Ramos (cell line): ENCODE data around the gene PPT1.

Source experiments
- in situ Hi-C: fragments of 300-500 bp; cut with MboI; formaldehyde crosslinking; loops from one replicate; pipeline ENCODE4 v1.14.3; 2022; ENCODE audit warnings: low sequenced_read_pairs; ENCODE audit not compliant: unreplicated experiment

Gene PPT1

DNA sequence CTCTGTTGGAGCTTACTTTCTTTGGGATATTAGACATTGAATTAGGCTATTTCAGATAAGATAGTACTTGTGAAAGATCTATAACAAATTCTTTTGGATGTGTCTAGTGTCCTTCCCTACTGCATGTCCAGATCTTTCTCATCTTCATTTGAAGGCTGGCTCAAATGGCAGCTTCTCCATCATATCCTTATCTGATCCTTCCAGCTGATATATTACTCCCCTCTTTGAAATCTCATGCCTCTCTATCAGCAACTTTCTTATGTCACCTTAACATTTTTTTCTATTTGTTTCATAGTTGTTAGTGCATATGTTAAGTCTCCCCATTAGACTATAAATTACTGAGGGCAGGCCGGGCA lies 39.0 kb downstream of the PPT1 start:
- in situ Hi-C loops: no loop called here

DNA sequence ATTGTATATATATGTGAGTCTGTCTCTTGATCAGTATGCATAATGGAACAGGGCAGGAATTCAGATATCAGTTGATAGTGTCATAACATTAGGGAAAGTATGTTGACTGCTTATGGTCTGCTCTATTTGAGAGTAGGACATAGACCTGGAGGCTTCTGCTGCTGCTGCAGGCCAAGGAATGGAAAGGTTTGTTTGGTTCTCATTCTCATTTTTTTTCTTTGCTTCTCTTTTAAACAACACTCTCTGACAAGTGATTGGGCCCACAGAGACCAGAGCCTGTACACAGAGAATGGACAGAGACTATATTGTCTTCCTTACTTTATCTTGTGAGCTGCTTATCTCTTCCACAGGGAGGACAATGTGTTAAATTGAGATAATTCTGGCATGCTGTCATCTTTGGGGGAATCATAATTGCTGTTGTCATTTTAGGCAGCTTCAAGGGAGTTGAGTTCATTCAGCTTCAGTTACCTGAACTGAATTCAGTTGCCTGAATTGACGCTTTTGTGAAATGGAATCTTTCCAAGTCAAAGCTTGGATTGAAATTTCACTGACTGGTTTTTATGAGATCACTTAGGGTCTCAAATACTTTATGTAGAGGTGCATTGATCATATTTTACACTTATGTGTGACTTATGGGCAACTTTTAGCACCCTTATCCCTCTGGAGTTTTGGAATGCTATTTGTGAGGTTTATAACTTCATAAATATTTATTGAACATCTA lies 39.6 kb downstream of the PPT1 start:
- in situ Hi-C loops: no loop called here

GRCh38 chr1:40056519-40057309 lies 40.3 kb downstream of the PPT1 start:
- in situ Hi-C loops: no loop called here

- in situ Hi-C loops: no loop called here
These were observed 43.7 kb downstream of the PPT1 start for GRCh38 chr1:40053138-40053887.

GRCh38 chr1:40050863-40051262 lies 46.2 kb downstream of the PPT1 start:
- in situ Hi-C loops: no loop called here

GRCh38 chr1:40049725-40050124 lies 47.3 kb downstream of the PPT1 start:
- in situ Hi-C loops: no loop called here

GRCh38 chr1:40047769-40048168 lies 49.3 kb downstream of the PPT1 start:
- in situ Hi-C loops: no loop called here

GRCh38 chr1:40047276-40047675 lies 49.8 kb downstream of the PPT1 start:
- in situ Hi-C loops: no loop called here

DNA sequence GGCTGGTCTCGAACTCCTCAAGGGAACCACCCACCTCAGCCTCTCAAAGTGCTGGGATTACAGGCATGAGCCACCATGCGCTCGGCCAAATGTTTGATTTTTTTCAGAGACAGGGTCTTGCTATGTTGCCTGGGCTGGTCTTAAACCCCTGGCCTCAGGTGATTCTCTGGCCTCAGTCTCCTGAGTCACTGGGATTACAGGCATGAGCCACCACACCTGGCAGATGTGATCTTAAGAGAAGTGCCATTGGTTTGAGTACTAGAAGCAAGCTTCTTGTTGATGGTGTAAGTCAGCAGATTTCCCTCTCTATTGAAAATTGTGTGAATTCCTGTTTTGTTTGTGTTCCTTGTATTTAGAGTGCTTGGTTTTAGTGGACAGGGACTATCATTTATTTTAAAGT lies 51.3 kb downstream of the PPT1 start:
- in situ Hi-C loops: no loop called here

DNA sequence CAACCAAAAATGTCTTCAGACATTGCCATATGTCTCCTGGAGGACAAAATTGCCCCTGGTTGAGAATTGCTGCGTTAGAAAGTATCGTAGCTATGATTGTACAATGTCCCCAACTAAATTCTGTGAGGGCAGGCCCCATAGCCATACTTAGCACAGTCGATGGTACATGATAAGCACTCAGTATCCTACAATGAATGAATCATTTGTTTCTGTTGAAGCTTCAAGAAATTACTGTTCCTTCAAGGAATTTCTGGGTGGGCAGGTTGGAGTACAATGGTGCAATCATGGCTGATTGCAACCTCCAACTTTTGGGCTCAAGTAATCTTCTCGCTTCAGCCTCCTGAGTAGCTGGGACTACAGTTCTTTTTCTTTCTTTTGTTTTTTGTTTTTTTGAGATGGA lies 51.9 kb downstream of the PPT1 start:
- in situ Hi-C loops: no loop called here

- in situ Hi-C loops: no loop called here
These were observed 52.9 kb downstream of the PPT1 start for GRCh38 chr1:40044110-40044509.

DNA sequence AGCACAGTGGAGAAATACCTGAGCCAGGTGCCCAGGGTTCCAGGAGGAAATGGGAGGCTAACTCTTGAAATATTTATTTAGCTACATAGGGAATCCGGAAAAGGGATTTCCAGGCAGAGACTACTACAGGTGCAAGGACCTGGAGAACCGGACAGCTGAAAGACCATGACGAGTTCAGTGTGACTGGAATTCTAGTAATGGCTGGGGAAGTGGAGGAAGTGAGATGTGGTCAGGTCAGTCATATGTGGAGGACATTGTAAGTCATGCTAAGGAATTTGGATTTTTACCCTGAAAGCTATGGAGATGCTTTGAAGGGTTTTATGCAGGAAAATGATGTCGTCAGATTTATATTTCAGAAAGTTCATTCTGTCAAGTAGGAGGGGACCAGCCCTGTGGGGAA lies 54.7 kb downstream of the PPT1 start:
- in situ Hi-C loops: no loop called here

DNA sequence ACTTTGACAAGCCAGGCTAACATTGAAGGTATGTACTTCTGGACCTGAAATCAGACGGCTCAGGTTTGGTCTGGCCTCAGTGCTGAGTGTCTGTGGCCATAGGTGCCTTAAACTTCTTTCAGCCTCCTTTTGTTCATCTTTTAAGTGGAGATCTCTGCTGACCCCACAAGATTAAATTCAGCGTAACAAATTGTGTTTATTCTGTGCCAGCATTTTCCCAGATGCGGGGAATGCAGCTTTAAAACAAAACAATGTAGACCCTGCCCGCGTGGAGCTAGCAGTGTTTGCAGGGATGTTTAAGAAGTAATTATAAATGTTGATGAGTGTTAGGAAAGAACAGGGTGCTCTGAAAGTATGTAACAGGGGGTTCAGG lies 55.6 kb downstream of the PPT1 start:
- in situ Hi-C loops: no loop called here

GRCh38 chr1:40040511-40041465 lies 56.3 kb downstream of the PPT1 start, which contains the start of gene CAP1:
CAP1 (plus strand) TSS chr1:40040729; CDS start chr1:40059347, 18,618 bp downstream.
- in situ Hi-C loops: no loop called here

DNA sequence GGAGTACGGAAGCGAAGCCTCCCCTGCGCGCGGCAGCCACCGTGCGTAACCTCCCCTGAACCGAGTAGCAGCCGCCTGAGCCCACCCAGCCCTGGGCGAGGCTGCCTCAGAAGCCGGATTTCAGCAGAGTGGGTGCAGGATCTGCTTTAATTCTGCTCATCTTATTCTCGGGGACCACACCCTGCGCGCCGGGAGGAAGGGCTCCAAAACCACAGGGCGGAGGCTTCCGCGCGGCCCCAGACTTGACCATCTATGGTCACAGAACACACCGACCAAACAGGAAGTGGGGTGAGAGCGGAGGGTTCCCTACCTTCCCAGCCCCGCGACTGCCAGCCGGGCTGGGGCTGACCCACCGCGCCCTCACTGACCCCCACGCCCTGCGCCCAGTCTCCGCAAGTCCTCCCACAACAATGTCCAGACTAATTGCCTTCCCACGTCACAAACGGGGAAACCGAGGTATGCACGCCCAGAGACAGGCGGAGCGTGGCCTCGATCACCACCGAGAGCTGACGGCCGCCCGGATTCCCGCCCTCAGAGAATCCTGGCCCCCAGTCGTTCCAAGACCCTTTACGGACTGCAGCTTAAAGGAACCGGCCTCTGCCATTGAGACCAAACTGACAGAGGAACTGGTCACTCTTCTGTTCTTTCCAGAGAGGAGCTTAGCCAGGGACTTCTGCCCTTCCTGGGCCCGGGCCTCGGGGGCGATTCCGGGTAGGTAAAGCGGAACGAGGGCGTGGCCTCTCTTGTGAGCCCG lies 57.1 kb downstream of the PPT1 start:
- in situ Hi-C loops: loop anchor here (5.0 to 10.0 kb wide), 2 partner anchors 118 to 225 kb away; no protein-coding TSS in a partner anchor

DNA sequence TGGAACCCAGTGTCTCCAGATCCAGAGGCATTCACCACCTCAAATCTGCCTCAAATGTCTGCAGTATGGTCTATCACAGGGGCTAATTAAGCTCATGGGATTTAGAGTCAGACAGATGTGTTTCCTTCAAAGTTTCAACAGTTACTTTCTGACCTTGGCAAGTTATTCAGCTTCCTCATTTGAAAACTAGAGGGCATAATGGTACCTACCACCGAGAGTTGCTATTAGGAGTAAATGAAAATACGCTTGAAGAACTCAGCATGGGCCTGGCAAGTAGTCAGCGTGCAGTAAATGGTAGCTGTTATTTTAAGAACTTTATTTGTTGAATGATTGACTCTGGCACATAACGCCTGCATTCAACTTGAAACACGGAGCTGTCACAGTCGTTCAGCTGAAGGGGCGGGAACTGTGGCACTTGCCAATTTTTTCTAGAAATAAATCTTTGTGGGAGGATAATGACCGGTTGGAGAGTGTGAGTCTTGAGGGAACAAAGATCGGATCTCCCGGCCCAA lies 57.8 kb downstream of the PPT1 start:
- in situ Hi-C loops: loop anchor here (5.0 to 10.0 kb wide), 2 partner anchors 117 to 224 kb away; no protein-coding TSS in a partner anchor

DNA sequence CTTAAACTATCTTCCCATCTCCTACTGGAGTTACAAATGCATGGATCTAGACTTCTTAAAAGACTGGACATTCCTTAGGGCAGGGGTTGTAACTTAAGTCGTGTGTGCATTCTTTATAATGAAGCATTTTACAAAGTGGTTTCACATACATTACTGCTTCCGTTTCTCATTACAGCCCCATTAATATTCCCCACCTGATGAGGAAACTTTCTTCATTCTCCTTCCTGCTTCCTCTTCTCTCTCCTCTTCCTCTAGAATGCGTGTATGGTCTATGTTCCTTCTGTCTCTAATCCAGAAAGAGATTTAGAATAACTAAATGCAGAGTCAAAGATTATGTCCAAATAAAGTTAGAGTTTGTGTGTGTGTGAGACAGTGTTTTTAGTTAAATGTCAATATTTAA lies 58.4 kb downstream of the PPT1 start:
- in situ Hi-C loops: loop anchor here (5.0 to 10.0 kb wide), 2 partner anchors 116 to 224 kb away; no protein-coding TSS in a partner anchor

- in situ Hi-C loops: loop anchor here (5.0 to 10.0 kb wide), 2 partner anchors 115 to 222 kb away; no protein-coding TSS in a partner anchor
These were observed 59.8 kb downstream of the PPT1 start for GRCh38 chr1:40037254-40037653.

GRCh38 chr1:40036574-40036973 lies 60.5 kb downstream of the PPT1 start:
- in situ Hi-C loops: loop anchor here (5.0 to 10.0 kb wide), 2 partner anchors 114 to 222 kb away; no protein-coding TSS in a partner anchor
